A549 (cell line): ENCODE results near the gene ALDH3B2. TPM values are rescaled to one million over a fixed set of nuclear protein-coding genes. Genes with fewer than 3 reads are reported as not detected.

Source experiments
- ATAC-seq, 2 experiments: fragments of 200-7000 bp in 1 of 2; fragments of >200 bp in 1 of 2; cut with Nextera tagmentation in 1 of 2; cut with Tn5 transposase in 1 of 2; 3 replicates each; pipeline versions ENCODE4 v1.8.0 to v1.9.1; 2018 to 2020; ENCODE audit warnings: mild to moderate bottlenecking in 1 of 2, moderate library complexity in 1 of 2
- CTCF ChIA-PET: fragments of 300-600 bp; sonication (Branson Sonifier 250); formaldehyde crosslinking; extraction: SDS; loops from one replicate; lab custom pipeline; 2021; ENCODE audit warnings: antibody characterized with exemption, inconsistent platforms; lab: Yijun Ruan, JAX
- POLR2A ChIA-PET: fragments of 350-600 bp; formaldehyde crosslinking; extraction: SDS; loops from one replicate; lab custom pipeline; 2021; ENCODE audit warnings: antibody characterized with exemption, inconsistent platforms; lab: Yijun Ruan, JAX
- DNase-seq, 2 experiments: peaks; one replicate each; pipeline versions ENCODE4 v3.0.0 to v3.0.0-alpha.2; 2011 to 2016; ENCODE audit warnings: low read depth in 1 of 2, low spot score in 1 of 2
- FAIRE-seq: peaks from 2 replicates; lab custom pipeline; 2011; peaks lifted over from hg19 to GRCh38; lab: Jason Lieb, UNC
- H3K27ac ChIP-seq, 2 experiments: fragments of >200 bp; sonication (Bioruptor Twin); formaldehyde crosslinking; 3 replicates each; pipeline ENCODE4 v1.5.1; 2016 to 2017
- H3K4me1 ChIP-seq: fragments of >200 bp; sonication (Bioruptor Twin); formaldehyde crosslinking; 3 replicates; pipeline ENCODE4 v1.6.1; 2016
- H3K4me2 ChIP-seq: fragments of >200 bp; sonication (Bioruptor Twin); formaldehyde crosslinking; 3 replicates; pipeline ENCODE4 v1.6.1; 2016
- H3K4me3 ChIP-seq: fragments of >200 bp; sonication (Bioruptor Twin); formaldehyde crosslinking; 3 replicates; pipeline ENCODE4 v1.5.1; 2016
- H3K9me3 ChIP-seq: fragments of >200 bp; sonication (Bioruptor Twin); formaldehyde crosslinking; 3 replicates; pipeline ENCODE4 v1.6.1; 2016
- ATOH8 ChIP-seq: fragments of 250-450 bp; sonication (Bioruptor Pico); IDR thresholded peaks from 2 replicates; pipeline ENCODE4 v1.5.0; 2020; ENCODE audit warnings: low read depth, mild to moderate bottlenecking, moderate library complexity
- BCL3 ChIP-seq: fragments of >200 bp; sonication (Bioruptor Twin); formaldehyde crosslinking; IDR thresholded peaks from 3 replicates; pipeline ENCODE4 v1.6.1; 2016
- CBX8 ChIP-seq: fragments of 200-600 bp; sonication (generic); IDR thresholded peaks from 2 replicates; pipeline ENCODE4 v1.6.1; 2016
- CTCF ChIP-seq: fragments of >200 bp; sonication (Bioruptor Twin); formaldehyde crosslinking; IDR thresholded peaks from 3 replicates; pipeline ENCODE4 v1.5.1; 2016
- EHF ChIP-seq: fragments of 250-450 bp; sonication (Bioruptor Pico); IDR thresholded peaks from 2 replicates; pipeline ENCODE4 v1.5.0; 2020; ENCODE audit warnings: mild to moderate bottlenecking
- EHMT2 ChIP-seq: fragments of 200-600 bp; sonication (generic); IDR thresholded peaks from 2 replicates; pipeline ENCODE4 v1.6.1; 2016; ENCODE audit warnings: antibody characterized with exemption, low read depth, mild to moderate bottlenecking, moderate library complexity
- EP300 ChIP-seq, 2 experiments: fragments of >200 bp; sonication (Bioruptor Twin); formaldehyde crosslinking; IDR thresholded peaks; 2 replicates in 1 of 2; 3 replicates in 1 of 2; pipeline ENCODE4 v1.6.1; 2016 to 2017
- FOSL2 ChIP-seq, 2 experiments: fragments of 450-650 bp in 1 of 2; fragments of >200 bp in 1 of 2; sonication (Bioruptor Twin) in 1 of 2; formaldehyde crosslinking; IDR thresholded peaks; 2 replicates each; pipeline versions ENCODE4 v1.5.0 to v1.6.1; 2016 to 2020; ENCODE audit warnings: mild to moderate bottlenecking in 1 of 2, moderate library complexity in 1 of 2
- FOXS1 ChIP-seq: fragments of 250-450 bp; sonication (Bioruptor Pico); IDR thresholded peaks from 2 replicates; pipeline ENCODE4 v1.5.0; 2020; ENCODE audit warnings: mild to moderate bottlenecking, moderate library complexity
- HEYL ChIP-seq: fragments of 250-450 bp; sonication (Bioruptor Pico); IDR thresholded peaks from 2 replicates; pipeline ENCODE4 v1.8.0; 2021; ENCODE audit warnings: mild to moderate bottlenecking, moderate library complexity
- HOXB13 ChIP-seq: fragments of 250-450 bp; sonication (Bioruptor Pico); IDR thresholded peaks from 2 replicates; pipeline ENCODE4 v1.5.0; 2020; ENCODE audit warnings: low read depth, mild to moderate bottlenecking, moderate library complexity
- JUN ChIP-seq, 2 experiments: fragments of >200 bp; sonication (Bioruptor Twin); formaldehyde crosslinking; IDR thresholded peaks; 2 replicates in 1 of 2; 3 replicates in 1 of 2; pipeline ENCODE4 v1.6.1; 2016 to 2017
- MAFK ChIP-seq: fragments of 450-650 bp; IDR thresholded peaks from 2 replicates; pipeline ENCODE4 v1.6.1; 2014; ENCODE audit not compliant: partially characterized antibody
- NPAS2 ChIP-seq: fragments of 250-450 bp; sonication (Bioruptor Pico); IDR thresholded peaks from 2 replicates; pipeline ENCODE4 v1.8.0; 2022; ENCODE audit warnings: mild to moderate bottlenecking, moderate library complexity, borderline replicate concordance
- NR3C1 ChIP-seq: fragments of >200 bp; sonication (Bioruptor Twin); formaldehyde crosslinking; IDR thresholded peaks from 3 replicates; pipeline ENCODE4 v1.6.1; 2017
- RCOR1 ChIP-seq: fragments of 150-350 bp; IDR thresholded peaks from 2 replicates; pipeline ENCODE4 v1.6.1; 2014; ENCODE audit warnings: antibody characterized with exemption, low read length, low read depth
- REST ChIP-seq: fragments of 200-600 bp; sonication (generic); IDR thresholded peaks from 2 replicates; pipeline ENCODE4 v1.6.1; 2016; ENCODE audit warnings: antibody characterized with exemption, mild to moderate bottlenecking, moderate library complexity
- SMC3 ChIP-seq: fragments of >200 bp; sonication (Bioruptor Twin); formaldehyde crosslinking; IDR thresholded peaks from 3 replicates; pipeline ENCODE4 v1.6.1; 2018; ENCODE audit warnings: inconsistent platforms
- TFCP2L1 ChIP-seq: fragments of 250-450 bp; sonication (Bioruptor Pico); IDR thresholded peaks from 2 replicates; pipeline ENCODE4 v1.5.0; 2021; ENCODE audit warnings: mild to moderate bottlenecking
- TP53 ChIP-seq: fragments of 250-450 bp; sonication (Bioruptor Pico); IDR thresholded peaks from 2 replicates; pipeline ENCODE4 v1.5.0; 2021; ENCODE audit warnings: mild to moderate bottlenecking, moderate library complexity
- ZFP36 ChIP-seq: fragments of 450-650 bp; IDR thresholded peaks from 2 replicates; pipeline ENCODE4 v1.6.1; 2014; ENCODE audit warnings: borderline replicate concordance; ENCODE audit not compliant: partially characterized antibody
- ZSCAN20 ChIP-seq: fragments of 250-450 bp; sonication (Bioruptor Pico); IDR thresholded peaks from 2 replicates; pipeline ENCODE4 v1.8.0; 2022; ENCODE audit warnings: mild to moderate bottlenecking, moderate library complexity
- WGBS: methylation state at CpG from one replicate; pipeline ENCODE4 v1.1.6; 2017; ENCODE audit errors: missing lambda C conversion rate; 5-methylcytosine and 5-hydroxymethylcytosine counted together
- polyA plus RNA-seq, 4 experiments: library from polyadenylated mRNA; depleted of rRNA in 3 of 4; stranded (reverse); fragments of >200 nt; fragmentation: RNase III in 1 of 4; extraction: RNeasy Plus Mini Kit Qiagen cat#74134 plus additional on column Dnase treatment in 1 of 4; gene quantifications; 2 replicates in 3 of 4; 3 replicates in 1 of 4; pipeline ENCODE4 v1.2.3, GENCODE V29; 2011 to 2017

Gene ALDH3B2
- polyA plus RNA-seq, 2 of the 4 experiments (the other 2 are of a cell fraction), result not detected

- no peak overlapping the region for H3K27ac ChIP-seq
- no peak for ATAC-seq
- no peak overlapping the region for H3K4me2 ChIP-seq
- no peak for DNase-seq
- TF ChIP-seq RCOR1 (no peak), FOXS1 (CRISPR knock-in tag) (no peak), BCL3 (no peak), HOXB13 (CRISPR knock-in tag) (no peak), ZFP36 (no peak), REST (no peak), ATOH8 (CRISPR knock-in tag) (no peak)
- ChIA-PET POLR2A (no interaction called here), CTCF (interaction anchor here (0.8 to 1.5 kb wide), 2 partner anchors 29 to 57 kb away, joined by 3 read pairs; partner anchors contain the start of gene TBX10)
- 69% methylated on average over 12 of the region's 12 CpGs for WGBS
- no peak overlapping the region for H3K4me3 ChIP-seq
- no peak for FAIRE-seq
- H3K9me3 ChIP-seq, result no peaks in the 10 kb centered on the region
- peaks cover 12% of the 10 kb centered on the region for H3K4me1 ChIP-seq
Observed at GRCh38 chr11:67695606-67696005, 21.2 kb upstream of the ALDH3B2 start.

GRCh38 chr11:67694875-67695555, 20.6 kb upstream of the ALDH3B2 start:
- H3K4me2 ChIP-seq, result no peak overlapping the region
- 70% methylated on average over 28 of the region's 28 CpGs for WGBS
- no peaks in the 10 kb centered on the region for H3K9me3 ChIP-seq
- H3K4me3 ChIP-seq, result no peak overlapping the region
- FAIRE-seq, result no peak
- no peak for ATAC-seq
- TF ChIP-seq EHMT2 (no peak), SMC3 (no peak), FOSL2 (IDR thresholded peaks at IDR 0.05) (no peak), FOSL2 (CRISPR knock-in tag; IDR thresholded peaks at IDR 0.05) (no peak), FOXS1 (CRISPR knock-in tag) (no peak), NR3C1 (no peak), ZFP36 (no peak), HEYL (CRISPR knock-in tag) (no peak), ZSCAN20 (CRISPR knock-in tag) (no peak), TP53 (no peak), EHF (CRISPR knock-in tag) (no peak), JUN (IDR thresholded peaks at IDR 0.05) (no peak), MAFK (no peak), EP300 (IDR thresholded peaks at IDR 0.05) (no peak), REST (no peak), CBX8 (no peak), NPAS2 (CRISPR knock-in tag) (no peak), CTCF (no peak), TFCP2L1 (CRISPR knock-in tag) (no peak)
- H3K27ac ChIP-seq, result no peak overlapping the region
- no peak for DNase-seq
- H3K4me1 ChIP-seq, result peaks cover 12% of the 10 kb centered on the region
- CTCF ChIA-PET, result no interaction called here
- POLR2A ChIA-PET, result no interaction called here
